ENCODE results near the gene FAM163B.

GRCh38 chr9:133579601-133580418, 29.4 kb downstream of the FAM163B start:
- TF ChIP-seq NR2C2 (CRISPR knock-in tag; IDR thresholded peaks at IDR 0.05) (no peak), ESRRA (CRISPR knock-in tag; IDR thresholded peaks at IDR 0.05; ENCODE audit: borderline replicate concordance) (no peak)

Data from WTC11 (cell line).